GM04503 (cell line): ENCODE measurements around the gene SDK2.

ENCODE experiments used
- DNase-seq: peaks from one replicate; pipeline ENCODE4 v3.0.0-alpha.2; 2012; ENCODE audit warnings: low read depth

Gene SDK2

DNA sequence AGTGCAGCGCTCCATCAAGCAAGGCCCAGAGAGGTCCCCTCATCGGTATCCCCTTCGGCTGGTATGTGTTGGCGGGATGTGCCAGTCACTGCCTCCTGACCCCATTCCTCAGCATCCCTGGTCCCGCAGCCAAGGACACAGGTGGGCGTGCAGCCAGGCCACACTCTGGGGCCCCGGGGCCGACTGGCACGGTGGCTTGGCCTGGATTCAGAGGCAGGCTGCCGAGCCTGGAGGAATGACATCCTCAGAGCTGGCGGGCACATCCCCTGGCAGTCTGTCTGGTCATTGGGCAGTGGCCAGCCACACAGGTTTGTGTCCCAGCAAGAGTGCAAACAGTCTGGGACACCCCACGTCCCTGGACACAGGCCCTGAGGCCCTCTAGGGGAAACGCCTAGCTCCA is 111.1 kb downstream of the SDK2 start:
- DNase-seq, result no peak

DNA sequence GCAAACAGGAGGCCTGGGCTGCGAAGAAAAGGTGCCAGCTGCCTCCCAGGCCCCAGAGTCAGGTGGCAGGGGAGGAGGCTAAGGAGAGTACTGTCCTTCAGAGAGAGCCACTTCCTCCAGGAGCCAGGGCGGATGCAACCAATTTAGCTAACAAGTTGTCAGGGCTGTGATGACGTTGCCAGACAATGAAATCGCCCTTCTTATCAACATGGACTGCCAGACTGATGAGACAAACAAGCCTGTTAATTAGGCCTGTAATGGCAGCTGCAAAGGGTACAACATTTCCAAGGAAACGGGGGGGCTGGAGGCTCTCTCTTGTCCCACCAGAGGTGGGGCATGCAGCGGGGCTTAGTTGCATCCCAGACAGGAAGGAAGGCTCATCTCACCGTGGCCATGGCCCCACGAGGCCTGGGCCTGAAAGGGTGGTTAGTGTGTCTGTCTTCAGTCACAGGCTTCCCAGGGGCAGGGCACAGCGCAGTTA is 111.8 kb downstream of the SDK2 start:
- DNase-seq, result no peak

DNA sequence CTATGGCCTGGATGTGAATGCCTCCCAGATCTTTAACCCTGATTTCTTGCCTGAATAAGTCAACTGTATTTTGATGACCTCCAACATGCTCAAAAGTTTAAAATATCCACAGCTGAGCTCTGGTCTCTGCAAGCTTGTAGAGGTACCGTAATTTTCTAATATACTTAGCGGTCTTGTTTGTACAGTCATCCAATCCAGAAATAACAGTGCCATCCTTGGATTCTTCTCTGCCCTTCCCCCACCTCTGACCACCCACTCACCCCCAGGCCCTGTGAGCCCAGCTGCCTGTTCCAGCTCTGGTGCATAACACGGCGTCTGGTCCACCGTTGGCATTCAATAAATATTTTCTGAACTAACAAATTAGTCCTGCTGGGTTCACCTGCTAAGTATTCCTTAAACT is 113.1 kb downstream of the SDK2 start:
- no peak for DNase-seq

DNA sequence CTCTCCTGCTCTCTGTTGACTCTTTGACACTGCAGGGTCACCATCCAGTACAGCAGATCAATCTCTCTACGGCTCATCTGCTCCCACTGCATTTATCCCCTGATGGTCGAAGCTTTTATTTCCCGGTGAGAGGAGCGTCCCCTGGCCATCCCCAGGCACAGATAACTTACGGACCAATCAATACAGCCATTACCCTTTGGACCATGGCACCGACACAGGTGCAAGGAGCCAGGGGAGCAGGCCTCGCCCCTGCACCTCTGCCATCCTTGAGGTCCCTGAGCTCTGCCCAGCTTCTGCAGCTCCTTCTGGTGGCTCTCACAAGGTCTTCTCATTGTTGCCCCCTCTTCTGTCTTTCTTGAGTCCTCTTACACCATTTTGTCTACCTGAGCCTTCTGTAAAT is 115.6 kb downstream of the SDK2 start:
- DNase-seq, result no peak

DNA sequence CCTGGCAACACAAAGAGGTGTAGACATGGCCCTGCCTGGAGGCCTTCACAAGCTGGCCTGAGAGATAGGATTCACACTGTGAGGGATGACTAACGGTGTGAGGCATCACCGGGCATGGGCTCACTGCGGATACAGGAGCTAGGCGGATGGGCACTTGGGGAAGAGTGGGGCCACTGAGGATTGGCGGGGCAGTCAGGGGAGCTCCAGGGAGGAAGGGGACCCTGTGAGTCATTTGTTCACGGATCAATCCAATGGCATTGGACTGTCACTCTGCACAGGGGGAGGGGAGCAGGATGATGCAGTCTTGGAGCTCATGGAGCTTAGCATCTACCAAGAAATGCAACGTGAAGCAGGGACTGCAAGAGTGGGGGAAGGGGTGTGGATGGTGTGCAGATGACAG is 117.3 kb downstream of the SDK2 start:
- DNase-seq, result no peak

DNA sequence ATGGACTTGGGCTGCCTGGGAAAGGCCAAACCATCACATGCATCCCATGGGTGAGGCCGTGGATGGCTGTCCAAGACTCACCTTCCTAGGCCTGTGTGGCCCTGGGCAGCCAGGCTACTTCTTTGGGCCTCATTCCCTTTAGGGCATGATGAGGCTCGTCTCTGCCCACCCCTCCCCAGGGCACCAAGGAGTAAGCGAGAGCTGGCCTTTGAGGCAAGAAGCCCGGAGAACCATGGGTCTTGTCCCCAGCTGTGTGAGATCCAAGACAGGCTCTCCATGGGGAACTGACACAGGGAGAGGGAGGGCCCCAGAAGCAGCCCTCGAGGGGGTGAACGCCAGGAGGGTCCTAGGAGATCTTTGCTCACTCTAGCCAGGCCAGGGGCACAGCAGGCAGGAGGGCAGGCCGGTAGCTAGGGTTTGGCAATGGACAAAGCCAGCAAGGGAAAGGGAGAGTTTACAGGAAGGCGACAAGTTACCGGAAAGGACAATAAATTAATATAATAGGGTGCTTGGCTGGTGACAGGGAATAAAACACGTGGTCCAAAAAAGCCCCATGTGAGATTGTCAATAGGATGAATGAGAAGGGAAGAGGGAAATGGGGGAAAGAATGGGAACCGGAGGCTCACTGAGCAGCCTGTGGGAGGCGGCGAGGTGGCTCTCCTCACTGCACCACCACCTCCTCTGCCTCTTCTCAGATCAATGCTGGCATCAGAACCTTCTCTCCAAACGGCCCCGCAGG is 119.1 kb downstream of the SDK2 start:
- DNase-seq, result no peak

DNA sequence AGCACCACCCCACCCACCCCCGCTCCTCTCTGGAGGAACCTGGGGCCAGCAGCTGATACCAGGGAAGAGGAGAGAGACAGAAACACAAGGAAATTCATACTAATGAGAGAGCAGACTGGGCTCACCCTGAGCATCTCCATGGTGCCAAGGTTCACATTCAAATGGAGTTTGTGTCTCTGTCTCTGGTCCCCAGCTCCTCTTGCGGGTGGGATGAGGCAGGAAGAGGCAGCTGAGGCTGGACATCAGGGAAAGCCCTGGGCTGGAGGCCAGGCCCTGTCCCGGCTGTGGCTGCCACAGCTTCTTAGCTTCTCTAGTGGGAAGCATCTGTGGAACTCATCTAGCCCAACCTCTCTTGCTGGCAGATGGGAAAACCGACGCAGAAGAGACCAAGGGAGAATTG is 121.5 kb downstream of the SDK2 start:
- no peak for DNase-seq

DNA sequence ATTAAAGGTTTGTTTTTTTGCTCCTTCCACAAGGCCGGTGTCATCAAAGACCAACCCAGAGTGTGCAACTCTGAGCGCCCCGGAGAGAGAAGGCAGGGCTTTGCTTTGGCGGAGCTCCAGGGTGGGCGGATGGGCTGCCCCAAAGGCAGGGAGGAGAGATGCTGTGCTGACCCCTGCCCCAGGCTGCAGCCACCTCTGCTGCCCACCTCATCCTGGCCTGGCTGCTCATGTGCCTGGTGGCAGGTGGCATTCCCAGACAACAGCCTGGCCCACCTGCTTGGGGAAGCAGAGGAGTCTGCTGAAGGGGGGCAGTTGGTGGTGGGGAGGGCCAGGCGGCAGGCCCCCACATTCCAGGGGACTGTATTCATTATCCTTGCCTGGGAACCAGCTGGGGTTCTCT is 122.1 kb downstream of the SDK2 start:
- DNase-seq, result no peak

DNA sequence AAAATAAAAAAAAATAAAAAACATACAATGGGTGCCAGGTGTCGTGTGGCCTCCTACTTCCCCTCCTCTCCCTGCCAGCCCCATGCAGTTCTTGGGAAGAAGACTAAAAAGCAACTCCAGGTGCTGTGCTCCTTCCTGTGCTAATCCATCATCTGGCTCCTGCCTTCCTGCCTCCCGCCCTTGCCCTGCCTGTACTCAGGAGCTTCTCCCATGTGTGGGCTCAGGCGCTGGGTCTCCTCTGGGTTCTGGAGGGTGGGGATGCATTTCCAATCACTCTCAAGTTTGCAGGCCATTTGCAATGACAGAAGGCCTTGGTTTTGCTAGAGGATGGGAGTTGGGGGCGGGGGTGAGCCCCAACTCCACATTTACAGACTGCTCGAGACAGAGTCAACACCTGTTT is 122.9 kb downstream of the SDK2 start:
- no peak for DNase-seq

DNA sequence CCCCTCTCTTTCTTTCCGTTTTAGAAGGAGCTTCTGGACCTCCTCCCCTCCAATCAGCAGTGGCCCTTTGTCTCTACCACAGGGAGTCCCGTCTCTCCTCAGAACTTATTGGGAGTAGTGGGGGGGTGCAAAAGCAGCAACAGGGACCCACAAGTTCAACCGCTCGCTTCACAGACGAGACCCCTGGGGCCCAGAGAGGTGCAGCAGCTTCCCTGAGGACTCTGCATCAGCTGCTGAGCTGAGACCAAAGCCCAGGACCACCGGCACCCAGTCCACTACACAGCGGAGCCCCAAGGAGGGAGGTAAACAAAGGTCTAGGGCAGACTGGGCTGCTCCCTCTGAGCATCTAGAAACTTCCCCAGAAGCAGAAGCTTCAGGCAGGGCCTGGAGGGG is 123.9 kb downstream of the SDK2 start:
- no peak for DNase-seq

DNA sequence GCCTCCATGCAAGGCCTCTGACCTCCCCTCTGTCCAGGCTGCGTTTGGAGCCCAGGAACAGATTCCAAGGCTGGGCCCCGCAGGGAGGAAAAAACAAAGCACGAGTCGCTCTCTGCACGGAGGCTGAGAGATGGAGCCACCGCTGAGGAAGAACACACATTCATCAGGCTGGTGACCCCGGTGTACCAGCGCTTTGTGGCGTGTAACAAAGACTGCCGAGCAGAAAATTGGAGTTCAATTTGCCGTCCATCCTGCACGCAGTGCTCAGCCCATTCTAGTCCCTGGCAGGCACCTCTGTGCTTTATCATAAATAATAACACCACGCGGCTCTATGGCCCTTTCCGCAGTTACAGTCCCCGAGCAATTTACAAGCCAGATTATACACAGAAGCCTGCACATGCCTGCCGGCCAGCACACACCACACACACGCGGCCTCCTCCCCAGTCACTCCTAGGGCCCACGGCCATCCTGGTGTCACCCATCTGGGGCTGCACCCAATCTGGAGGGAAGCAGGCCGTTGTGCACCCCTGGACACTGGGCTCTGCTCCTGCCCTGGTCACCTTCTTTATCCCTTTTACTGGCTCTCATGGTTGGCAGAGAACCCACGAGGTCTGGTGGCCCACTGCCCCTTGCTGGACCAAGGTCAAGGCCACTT is 124.4 kb downstream of the SDK2 start:
- no peak for DNase-seq

DNA sequence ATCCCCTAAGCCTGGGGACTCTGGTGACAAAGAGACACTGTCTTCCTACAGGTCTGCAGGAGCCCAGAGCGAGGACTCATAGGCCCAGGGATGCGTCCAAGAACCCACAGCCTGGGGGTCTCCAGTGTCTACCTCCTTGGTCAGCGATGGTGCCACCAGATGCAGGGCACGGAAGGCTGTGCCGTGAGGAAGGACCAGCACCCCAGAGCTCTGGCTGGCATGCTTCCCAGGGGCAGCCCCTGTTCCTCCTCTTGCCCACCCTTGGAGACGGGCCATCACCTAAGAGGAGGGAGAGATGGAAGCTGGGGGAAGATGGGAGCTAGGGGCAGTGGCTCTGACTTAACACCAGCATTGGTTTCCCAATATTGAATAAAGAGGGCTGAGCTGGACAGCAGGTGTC is 125.2 kb downstream of the SDK2 start:
- DNase-seq, result no peak

DNA sequence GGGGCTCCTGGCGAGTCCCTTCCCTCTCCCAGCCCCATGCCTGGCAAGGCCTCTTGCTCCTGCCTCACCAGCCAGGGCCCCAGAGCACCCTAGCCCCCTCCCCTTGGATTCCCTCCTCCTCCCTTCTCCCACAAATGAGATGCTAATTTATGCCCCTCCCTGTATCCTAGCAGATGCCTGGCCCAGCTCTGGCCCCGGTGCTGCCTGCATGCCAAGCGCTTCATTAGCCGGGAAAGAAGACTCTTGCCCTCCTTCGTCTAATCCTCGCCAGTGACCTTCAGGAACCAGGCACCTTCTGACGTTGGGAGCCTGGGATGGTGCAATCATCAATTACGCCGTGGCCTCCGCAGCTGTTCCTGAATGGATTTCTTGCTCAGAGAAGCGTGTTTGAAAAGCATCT is 127.8 kb downstream of the SDK2 start:
- no peak for DNase-seq

DNA sequence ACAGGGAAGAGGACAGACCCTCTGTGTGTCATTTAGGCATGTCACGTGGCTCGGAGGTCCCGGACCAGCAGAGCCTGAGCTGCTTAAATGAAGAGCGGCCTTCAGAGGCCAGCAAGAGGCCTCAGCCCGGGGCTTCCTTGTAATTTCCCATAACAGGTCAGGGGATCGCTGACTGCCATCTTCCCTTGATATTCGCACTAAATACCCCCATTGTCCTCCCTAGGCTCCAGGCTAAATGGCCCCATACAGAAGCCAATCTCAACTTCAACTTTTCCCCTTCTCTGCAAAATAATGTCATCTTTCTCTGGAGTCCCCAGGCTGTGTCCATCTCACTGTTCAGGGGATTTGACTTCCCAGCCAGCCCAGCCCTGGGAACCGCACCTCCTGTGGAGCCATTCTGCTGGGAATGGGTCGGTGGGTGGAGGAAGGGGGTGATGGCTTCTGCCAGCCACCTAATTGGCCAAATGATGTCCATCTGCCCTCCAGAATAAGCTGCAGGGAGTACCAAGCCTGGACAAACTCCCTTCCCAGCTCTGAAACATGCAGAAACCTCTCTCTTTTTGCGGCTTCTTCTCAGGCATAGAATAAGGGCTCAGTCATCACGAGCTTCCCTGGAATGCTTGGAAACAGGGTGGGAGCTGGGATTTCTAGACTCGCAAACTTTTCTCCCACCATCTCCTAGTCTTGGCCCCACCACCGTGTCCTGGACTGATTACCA is 129.9 kb downstream of the SDK2 start:
- DNase-seq, result no peak

DNA sequence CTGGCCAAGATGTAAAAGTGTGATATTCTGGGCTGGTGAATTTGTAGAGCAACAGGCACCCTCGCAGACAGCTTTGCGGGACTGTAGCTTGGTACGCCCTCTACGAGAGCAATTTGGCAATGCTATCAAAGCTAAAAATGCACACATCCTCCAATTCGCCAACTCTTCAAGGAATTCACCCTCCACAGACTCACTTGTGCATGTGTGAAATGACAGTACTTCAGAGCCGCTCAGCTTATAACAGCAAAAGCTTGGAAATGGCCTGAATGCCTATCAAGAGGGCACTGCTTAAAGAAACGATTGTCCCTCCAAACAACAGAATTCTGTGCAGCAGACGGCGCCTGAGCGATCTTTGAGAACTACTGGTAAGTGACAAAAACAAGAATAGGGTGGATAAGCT is 130.8 kb downstream of the SDK2 start:
- DNase-seq, result no peak

DNA sequence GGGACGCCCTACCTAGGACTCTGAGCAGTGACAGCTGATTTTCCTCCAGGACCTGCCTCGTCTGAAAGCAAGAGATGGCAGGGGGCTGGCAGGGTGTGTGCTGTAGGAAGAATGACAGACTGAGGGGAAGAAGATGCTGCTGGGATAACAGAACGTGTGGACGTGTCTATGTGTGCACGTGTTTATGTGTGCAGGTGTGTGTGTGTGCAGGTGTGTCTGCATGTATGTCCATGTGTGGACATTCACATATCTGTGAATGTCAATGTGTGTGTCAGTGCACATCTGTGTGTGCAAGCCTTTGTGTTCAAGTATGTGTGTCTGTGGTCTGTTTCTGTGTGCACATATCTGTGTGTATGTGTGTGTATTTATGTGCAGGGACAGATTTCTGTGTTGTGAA is 132.5 kb downstream of the SDK2 start:
- no peak for DNase-seq

DNA sequence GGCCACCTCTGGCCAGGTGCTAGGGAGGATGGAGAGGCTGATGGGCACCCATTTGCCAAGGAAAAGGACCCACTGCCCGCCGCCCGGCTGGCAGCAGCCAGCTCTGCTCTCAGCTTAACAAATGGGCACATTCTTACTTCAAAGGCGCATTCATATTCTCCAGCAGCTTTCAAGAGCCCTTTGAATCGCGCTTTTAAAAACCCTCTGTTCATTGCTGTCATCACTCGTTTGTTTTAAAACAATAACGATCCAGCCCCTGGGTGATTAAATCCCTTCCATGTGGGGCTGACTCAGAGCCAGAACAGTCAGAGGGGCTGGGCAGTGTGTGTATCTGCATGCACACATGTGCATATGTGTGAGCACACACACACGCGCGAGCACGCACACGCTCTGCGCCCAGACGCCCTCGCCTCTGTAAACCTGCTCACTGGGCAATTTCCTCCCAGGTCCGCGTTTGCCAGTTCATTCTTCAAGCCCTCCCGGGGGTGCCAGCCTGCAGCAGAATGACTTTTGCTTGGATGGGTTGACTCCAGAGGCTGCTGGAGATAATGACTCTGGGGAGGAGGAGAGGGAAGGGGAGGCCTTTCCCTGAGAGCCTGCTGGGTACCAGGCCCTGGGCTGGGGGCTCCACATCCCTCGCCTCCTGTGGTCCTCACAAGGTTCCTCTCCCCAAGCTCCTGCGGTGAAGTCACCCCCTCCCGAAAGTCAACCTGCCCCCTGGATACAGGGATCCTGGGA is 133.1 kb downstream of the SDK2 start:
- DNase-seq, result no peak

DNA sequence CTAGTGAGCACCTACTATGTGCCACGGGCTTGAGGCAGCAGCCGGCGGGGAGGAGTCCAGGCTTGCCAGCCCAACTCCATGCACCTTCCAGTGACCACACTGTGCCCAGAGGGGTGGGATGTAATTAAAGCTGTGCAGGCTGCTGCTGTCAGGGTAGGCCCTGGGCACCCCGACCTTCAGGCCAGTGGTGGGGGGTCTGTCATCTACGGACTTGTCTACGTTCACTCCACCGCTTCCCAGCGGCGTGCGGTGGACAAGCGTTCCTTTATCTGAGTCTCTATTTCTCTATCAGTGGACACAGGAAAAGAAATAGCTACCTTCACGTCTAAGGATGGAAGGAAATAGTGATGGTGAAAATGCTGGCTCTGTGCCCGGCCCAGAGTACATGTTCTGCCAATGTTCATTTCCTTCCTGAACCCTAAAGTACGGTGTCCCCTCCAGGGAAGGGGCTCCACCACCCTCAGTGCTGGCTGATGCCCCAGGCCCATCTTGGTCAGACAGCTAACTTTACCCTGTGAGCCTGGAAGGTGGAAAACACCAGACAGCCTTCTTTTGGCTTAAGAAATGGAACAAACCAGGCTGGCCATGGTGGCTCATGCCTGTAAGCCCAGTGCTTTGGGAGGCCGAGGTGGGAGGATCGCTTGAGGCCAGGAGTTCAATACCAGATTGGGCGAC is 135.2 kb downstream of the SDK2 start:
- DNase-seq, result no peak

DNA sequence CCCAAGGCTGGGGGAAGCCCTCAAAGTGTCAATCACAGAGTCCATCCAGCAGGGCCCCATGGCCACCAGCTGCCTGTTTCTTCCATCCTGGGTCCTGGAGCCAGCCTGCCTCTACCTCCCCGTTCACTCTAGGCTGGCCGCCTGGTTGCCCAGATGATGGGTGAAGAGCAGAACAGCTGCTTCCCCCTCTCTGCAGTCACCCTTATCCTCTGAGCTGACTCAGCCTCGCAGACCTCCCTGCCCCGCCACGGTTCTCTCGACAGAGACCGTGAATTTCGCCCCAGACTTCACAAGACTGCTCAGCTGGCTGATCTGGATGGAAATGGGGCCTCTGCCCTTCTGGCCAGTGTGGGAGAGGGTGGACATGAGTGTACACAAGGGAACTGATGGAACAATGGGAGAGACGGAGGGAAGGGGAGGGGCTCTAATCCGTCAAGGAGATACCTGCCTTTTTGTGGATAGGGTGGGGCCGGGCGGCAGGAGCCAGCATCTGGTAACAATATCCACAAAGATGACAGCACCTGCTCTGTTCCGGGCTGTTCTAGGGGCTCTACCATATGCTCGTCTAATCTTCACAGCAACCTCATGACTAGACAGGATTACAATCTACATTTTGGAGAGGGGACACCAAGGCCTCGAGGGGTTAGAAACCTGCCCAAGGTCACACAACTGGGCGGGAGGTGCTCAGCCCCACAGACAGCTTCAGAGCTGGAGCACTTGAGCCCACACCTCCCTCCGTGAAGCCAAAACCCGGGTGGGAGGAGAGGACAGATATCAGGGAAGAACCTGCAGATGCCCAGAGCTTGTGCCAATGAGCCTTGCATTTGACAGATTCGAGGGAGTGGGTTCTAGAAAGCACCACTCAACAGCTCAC is 136.0 kb downstream of the SDK2 start:
- DNase-seq, result no peak

DNA sequence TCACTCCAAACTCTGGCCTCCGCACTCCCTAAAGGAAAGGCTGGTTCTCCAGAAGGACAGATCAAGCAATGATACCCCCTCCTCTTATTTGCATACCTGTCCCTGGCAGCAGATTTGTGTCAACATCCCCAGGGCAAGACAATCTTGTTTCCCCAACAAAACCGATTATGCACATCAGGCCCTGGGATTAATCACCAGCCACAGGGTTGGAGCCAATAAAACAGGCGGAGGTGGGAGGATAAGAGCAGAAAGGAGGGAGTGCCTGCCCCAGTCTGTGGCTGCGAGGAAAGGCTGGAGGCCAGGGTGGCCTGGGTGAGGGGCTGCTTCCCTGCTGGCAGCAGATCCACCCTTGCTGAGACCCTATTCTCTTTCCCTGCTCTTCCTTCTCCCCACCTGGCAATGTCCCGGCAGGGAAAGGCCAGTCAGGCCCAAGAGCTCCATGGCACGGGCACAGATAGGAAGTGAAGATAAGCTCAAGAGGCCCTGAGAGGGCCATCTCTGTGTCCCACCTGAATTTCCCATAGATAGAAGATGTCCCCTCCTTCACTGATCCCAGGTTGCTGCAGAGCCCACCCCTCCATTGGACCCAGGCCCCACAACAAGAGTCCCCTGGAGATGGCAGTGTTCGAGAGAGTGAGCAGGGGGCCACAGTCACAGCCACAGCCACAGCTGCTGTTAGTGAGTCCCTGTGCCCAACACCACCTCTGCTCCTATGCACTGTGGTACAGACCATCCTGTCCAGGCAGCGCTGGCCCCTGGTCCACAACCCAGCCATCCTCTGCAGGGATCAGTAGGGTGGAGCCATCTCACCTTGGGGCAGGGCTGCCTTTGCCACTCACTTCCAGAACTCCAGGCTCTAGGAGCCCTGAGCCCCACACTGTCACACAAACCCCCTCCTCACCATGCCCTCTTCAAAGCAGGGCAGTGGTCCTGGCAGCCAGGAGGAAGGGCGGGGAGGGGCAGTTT is 137.5 kb downstream of the SDK2 start:
- DNase-seq, result no peak
